Kidney (tissue), 14 donors: Measurements from ENCODE around the gene HIVEP3. TPM values are rescaled to one million over a fixed set of nuclear protein-coding genes. Genes with fewer than 3 reads are reported as not detected.

Experiments
- DNase-seq, 5 donors: peaks; one replicate each; pipeline ENCODE4 v3.0.0-alpha.2; 2013 to 2020
- FAIRE-seq: peaks from 2 replicates; lab custom pipeline; 2012; peaks lifted over from hg19 to GRCh38; lab: Jason Lieb, UNC
- H3K27ac ChIP-seq, 2 donors: one replicate each; pipeline ENCODE4 v1.7.0; 2013; ENCODE audit warnings: low read depth in 2 of 2, low read length in 2 of 2, inconsistent platforms in 1 of 2
- H3K27me3 ChIP-seq: one replicate; pipeline ENCODE4 v1.7.1; 2013; ENCODE audit warnings: low read length, inconsistent platforms; ENCODE audit not compliant: control insufficient read depth, insufficient read depth
- H3K36me3 ChIP-seq, 3 donors: one replicate each; pipeline versions ENCODE4 v1.7.0 to v1.7.1; 2013; ENCODE audit warnings: low read length in 3 of 3, control low read depth in 1 of 3, inconsistent platforms in 1 of 3; ENCODE audit not compliant: insufficient read depth in 3 of 3, control insufficient read depth in 2 of 3
- H3K4me1 ChIP-seq, 3 donors: one replicate each; pipeline versions ENCODE4 v1.7.0 to v1.7.1; 2013; ENCODE audit warnings: low read length in 3 of 3, inconsistent platforms in 1 of 3, low read depth in 1 of 3; ENCODE audit not compliant: control insufficient read depth in 2 of 3, insufficient read depth in 2 of 3
- H3K4me3 ChIP-seq, 3 donors: one replicate each; pipeline versions ENCODE4 v1.7.0 to v1.8.1; 2013; ENCODE audit warnings: low read length in 3 of 3, control low read depth in 1 of 3, inconsistent platforms in 1 of 3
- H3K9ac ChIP-seq, 3 donors: one replicate each; pipeline versions ENCODE4 v1.7.0 to v1.7.1; 2013; ENCODE audit warnings: low read length in 3 of 3, control low read depth in 1 of 3, inconsistent platforms in 1 of 3
- H3K9me3 ChIP-seq, 3 donors: one replicate each; pipeline versions ENCODE4 v1.7.0 to v1.7.1; 2013; ENCODE audit warnings: low read length in 3 of 3, control low read depth in 1 of 3, inconsistent platforms in 1 of 3; ENCODE audit not compliant: control insufficient read depth in 2 of 3, insufficient read depth in 1 of 3
- intact Hi-C: fragments of 100-400 bp; cut with DNase I; formaldehyde crosslinking; loops from one replicate; pipeline ENCODE4 v1.11.1; 2022
- polyA plus RNA-seq: library from polyadenylated mRNA; stranded (reverse); fragments of 350-450 nt; fragmentation: Illumina TruSeq; extraction: RNeasy Lipid Tissue Mini Kit (QIAGEN cat#74804); gene quantifications from one replicate; pipeline ENCODE4 v1.2.3, GENCODE V29; 2014; ENCODE audit warnings: low read depth, low replicate concordance; ENCODE audit not compliant: insufficient read depth
- total RNA-seq: library from RNA; stranded (reverse); fragmentation: NEBNext Ultra II Directional; extraction: Animal tissue kit (Norgen Biotek cat#: 25700); gene quantifications from one replicate; pipeline ENCODE4 v1.2.1, GENCODE V29; 2021
- TF ChIP-seq, protein P1 (sequence below): IDR thresholded peaks from 3 replicates; pipeline ENCODE4 v1.5.1; 2012; ENCODE audit warnings: mild to moderate bottlenecking, moderate library complexity, borderline replicate concordance; ENCODE audit not compliant: insufficient read depth; ENCODE audit errors: extremely low read depth
- donor health status: control.
- donor health status: control.
- donor health status: control.
- donor health status: control.
- donor health status: control.
- donor health status: DM: yes; HTN: yes; CAD: no.
- donor health status: Normal renal cell carcinoma (clear cell type).

HIVEP3 gene
- total and polyA plus RNA-seq, 2 donors from 2014 or later: 3.5 to 11.0 TPM

DNA sequence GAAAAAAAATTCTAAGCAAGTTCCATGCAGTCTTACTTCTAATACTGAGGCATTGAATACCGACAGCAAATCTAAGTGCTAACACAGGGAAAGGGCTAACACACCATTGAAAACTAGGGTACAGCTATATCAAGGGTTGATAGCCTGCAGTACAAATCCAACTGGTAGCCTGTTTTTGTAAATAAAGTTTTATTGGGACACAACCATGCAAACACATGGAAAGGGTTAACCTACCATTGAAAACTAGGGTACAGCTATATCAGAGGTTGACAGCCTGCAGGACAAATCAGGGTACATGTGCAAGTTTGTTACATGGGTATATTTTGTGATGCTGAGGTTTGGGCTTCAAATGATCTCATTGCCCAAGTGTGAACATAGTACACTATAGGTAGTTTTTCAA is 212.9 kb downstream of the HIVEP3 start:
- Histone ChIP-seq H3K4me3 (no peak overlapping the region), H3K9ac (no peak overlapping the region), H3K27ac (no peak overlapping the region), H3K27me3 (no peaks in the 10 kb centered on the region), H3K4me1 (no peaks in the 10 kb centered on the region), H3K36me3 (no peaks in the 10 kb centered on the region), H3K9me3 (no peaks in the 10 kb centered on the region)
- TF ChIP-seq, protein P1, sequence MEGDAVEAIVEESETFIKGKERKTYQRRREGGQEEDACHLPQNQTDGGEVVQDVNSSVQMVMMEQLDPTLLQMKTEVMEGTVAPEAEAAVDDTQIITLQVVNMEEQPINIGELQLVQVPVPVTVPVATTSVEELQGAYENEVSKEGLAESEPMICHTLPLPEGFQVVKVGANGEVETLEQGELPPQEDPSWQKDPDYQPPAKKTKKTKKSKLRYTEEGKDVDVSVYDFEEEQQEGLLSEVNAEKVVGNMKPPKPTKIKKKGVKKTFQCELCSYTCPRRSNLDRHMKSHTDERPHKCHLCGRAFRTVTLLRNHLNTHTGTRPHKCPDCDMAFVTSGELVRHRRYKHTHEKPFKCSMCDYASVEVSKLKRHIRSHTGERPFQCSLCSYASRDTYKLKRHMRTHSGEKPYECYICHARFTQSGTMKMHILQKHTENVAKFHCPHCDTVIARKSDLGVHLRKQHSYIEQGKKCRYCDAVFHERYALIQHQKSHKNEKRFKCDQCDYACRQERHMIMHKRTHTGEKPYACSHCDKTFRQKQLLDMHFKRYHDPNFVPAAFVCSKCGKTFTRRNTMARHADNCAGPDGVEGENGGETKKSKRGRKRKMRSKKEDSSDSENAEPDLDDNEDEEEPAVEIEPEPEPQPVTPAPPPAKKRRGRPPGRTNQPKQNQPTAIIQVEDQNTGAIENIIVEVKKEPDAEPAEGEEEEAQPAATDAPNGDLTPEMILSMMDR: no peak
- FAIRE-seq: no peak
- intact Hi-C loops: no loop called here
- DNase-seq: no peak

DNA sequence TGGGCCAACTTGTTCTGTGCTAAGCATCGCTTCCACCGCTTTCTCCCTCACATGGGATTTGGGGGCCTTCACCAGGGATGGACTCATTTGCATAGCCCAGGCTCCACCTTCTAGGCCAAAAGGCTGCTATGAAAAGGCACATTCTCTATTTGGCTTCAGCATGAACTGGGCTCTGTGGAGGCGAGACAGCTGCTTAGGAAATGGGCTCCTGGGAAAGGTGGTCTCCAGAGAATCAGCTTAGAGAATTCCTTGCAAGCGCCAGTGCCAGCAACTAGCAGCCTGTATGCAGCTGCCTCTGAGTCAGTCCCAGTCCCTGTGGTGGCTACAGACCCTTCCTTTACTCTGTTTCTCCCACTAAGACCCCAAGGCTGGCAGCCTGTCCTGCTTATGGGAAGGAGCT is 214.5 kb downstream of the HIVEP3 start:
- no peaks in the 10 kb centered on the region for H3K9me3 ChIP-seq
- FAIRE-seq (no peak), DNase-seq (peak in 1 of 5 donors; percentile 37)
- TF ChIP-seq, protein P1: no peak
- intact Hi-C loops: no loop called here
- no peaks in the 10 kb centered on the region for H3K4me1 ChIP-seq
- H3K27ac ChIP-seq: no peak overlapping the region
- H3K4me3 ChIP-seq: no peak overlapping the region
- no peak overlapping the region for H3K9ac ChIP-seq
- no peaks in the 10 kb centered on the region for H3K27me3 ChIP-seq
- H3K36me3 ChIP-seq: no peaks in the 10 kb centered on the region

DNA sequence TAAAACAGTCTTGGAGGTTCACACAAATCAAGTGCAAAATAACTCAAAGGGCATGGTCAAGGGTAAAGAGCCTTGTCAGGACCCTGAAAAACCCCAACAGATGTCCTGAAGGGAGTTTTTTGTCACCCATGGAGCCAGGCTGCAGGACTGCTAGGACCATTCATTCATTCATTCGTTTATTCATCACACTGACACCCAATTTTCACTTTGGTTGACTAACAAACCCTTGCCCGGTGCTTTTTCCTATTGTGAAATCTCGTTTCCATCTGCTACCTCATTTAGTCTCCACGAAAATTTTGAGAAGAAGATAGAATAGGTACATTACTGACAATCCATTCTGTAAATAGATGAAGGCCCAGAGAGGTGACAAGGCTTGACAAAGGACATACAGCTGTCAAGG is 216.0 kb downstream of the HIVEP3 start:
- no peaks in the 10 kb centered on the region for H3K9me3 ChIP-seq
- FAIRE-seq: no peak
- H3K27ac ChIP-seq: no peak overlapping the region
- H3K4me1 ChIP-seq: no peaks in the 10 kb centered on the region
- DNase-seq: no peak
- no peak overlapping the region for H3K9ac ChIP-seq
- no peak overlapping the region for H3K4me3 ChIP-seq
- TF ChIP-seq, protein P1: no peak
- no peaks in the 10 kb centered on the region for H3K27me3 ChIP-seq
- H3K36me3 ChIP-seq: no peaks in the 10 kb centered on the region
- intact Hi-C loops: no loop called here

GRCh38 chr1:41700986-41701535 is 217.7 kb downstream of the HIVEP3 start:
- DNase-seq (no peak), FAIRE-seq (no peak)
- no peaks in the 10 kb centered on the region for H3K4me1 ChIP-seq
- H3K4me3 ChIP-seq: no peak overlapping the region
- no peak overlapping the region for H3K27ac ChIP-seq
- H3K36me3 ChIP-seq: no peaks in the 10 kb centered on the region
- H3K9me3 ChIP-seq: no peaks in the 10 kb centered on the region
- H3K27me3 ChIP-seq: no peaks in the 10 kb centered on the region
- TF ChIP-seq, protein P1: no peak
- H3K9ac ChIP-seq: no peak overlapping the region
- intact Hi-C loops: no loop called here
